ENCODE data around the gene ARHGAP1.

DNA sequence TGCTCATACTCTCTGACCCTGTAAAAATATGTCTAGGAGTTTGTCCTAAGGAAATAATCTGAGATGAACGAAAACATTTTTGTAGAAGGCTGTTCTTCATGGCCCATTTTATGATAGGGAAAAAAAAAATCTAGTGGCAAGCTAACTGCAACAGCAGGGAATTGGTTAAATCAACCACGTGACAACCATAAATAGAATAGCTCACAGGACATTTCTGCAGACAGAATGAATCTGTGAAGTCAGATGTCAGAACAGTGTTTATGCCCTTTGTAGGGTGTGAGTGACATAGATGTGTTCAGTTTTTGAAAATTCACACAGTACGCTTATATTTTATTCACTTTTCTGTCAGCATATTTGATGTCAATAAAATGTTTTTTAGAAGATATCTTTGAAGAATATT, 16.1 kb downstream of the ARHGAP1 start:
- TF ChIP-seq, protein P1, sequence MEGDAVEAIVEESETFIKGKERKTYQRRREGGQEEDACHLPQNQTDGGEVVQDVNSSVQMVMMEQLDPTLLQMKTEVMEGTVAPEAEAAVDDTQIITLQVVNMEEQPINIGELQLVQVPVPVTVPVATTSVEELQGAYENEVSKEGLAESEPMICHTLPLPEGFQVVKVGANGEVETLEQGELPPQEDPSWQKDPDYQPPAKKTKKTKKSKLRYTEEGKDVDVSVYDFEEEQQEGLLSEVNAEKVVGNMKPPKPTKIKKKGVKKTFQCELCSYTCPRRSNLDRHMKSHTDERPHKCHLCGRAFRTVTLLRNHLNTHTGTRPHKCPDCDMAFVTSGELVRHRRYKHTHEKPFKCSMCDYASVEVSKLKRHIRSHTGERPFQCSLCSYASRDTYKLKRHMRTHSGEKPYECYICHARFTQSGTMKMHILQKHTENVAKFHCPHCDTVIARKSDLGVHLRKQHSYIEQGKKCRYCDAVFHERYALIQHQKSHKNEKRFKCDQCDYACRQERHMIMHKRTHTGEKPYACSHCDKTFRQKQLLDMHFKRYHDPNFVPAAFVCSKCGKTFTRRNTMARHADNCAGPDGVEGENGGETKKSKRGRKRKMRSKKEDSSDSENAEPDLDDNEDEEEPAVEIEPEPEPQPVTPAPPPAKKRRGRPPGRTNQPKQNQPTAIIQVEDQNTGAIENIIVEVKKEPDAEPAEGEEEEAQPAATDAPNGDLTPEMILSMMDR (IDR thresholded peaks at IDR 0.05): no peak
- TF ChIP-seq TP53 (CRISPR knock-in tag; IDR thresholded peaks at IDR 0.05): no peak
- TF ChIP-seq ELF4 (CRISPR knock-in tag; IDR thresholded peaks at IDR 0.05; ENCODE audit: low read depth): no peak
- no peak for TF ChIP-seq GABPB1 (CRISPR knock-in tag; IDR thresholded peaks at IDR 0.05)
- no peak for TF ChIP-seq SP1 (CRISPR knock-in tag; conservative IDR thresholded peaks at IDR 0.05)
